ENCODE data around the gene PHACTR3. TPM values are rescaled to one million over a fixed set of nuclear protein-coding genes. Genes with fewer than 3 reads are reported as not detected.

PHACTR3 gene
- total RNA-seq, 1 donor from 2014 or later, result 0.14 TPM

- no peak overlapping the region for H3K9ac ChIP-seq (ENCODE audit: low read length)
- Mint-ChIP-seq H3K27ac (ENCODE audit: unreplicated experiment) (no peak overlapping the region), H3K27me3 (ENCODE audit: low read depth, unreplicated experiment) (peaks cover 41% of the 10 kb centered on the region), H3K9me3 (ENCODE audit: unreplicated experiment) (peaks cover 8% of the 10 kb centered on the region), H3K36me3 (ENCODE audit: low read depth, unreplicated experiment) (no peaks in the 10 kb centered on the region), H3K4me3 (ENCODE audit: unreplicated experiment) (no peak overlapping the region), H3K4me1 (ENCODE audit: low read depth, unreplicated experiment) (no peaks in the 10 kb centered on the region)
- no peak overlapping the region for H3K4me3 ChIP-seq (ENCODE audit: insufficient read depth, low read depth, low read length)
- H3K4me1 ChIP-seq (ENCODE audit: insufficient read depth, low read length), result no peaks in the 10 kb centered on the region
- DNase-seq (ENCODE audit: low read depth) (no peak), FAIRE-seq (no peak)
- no peaks in the 10 kb centered on the region for H3K27me3 ChIP-seq (ENCODE audit: insufficient read depth, low read length)
- peaks cover 8% of the 10 kb centered on the region for H3K9me3 ChIP-seq (ENCODE audit: insufficient read depth, low read depth, low read length)
- no peak overlapping the region for H3K4me2 ChIP-seq (ENCODE audit: low read length)
- H2AFZ ChIP-seq (ENCODE audit: low read depth, low read length), result no peak overlapping the region
- H3K27ac ChIP-seq (ENCODE audit: low read depth, low read length), result no peak overlapping the region
- H3K36me3 ChIP-seq (ENCODE audit: insufficient read depth, low read length), result no peaks in the 10 kb centered on the region
- no peaks in the 10 kb centered on the region for H4K20me1 ChIP-seq (ENCODE audit: insufficient read depth, low read length)
- H3K79me2 ChIP-seq (ENCODE audit: insufficient read depth, low read length), result no peaks in the 10 kb centered on the region
- TF ChIP-seq CTCF (IDR thresholded peaks at IDR 0.05; ENCODE audit: insufficient read depth, low read depth, low read length), result no peak
- no peak for TF ChIP-seq EZH2 (IDR thresholded peaks at IDR 0.05; ENCODE audit: insufficient read depth, low read length)
Measured at GRCh38 chr20:59630526-59630925, 26.2 kb downstream of the PHACTR3 start.

- H3K9me3 Mint-ChIP-seq (ENCODE audit: unreplicated experiment), result no peaks in the 10 kb centered on the region
- H3K27me3 ChIP-seq (ENCODE audit: insufficient read depth, low read length), result no peaks in the 10 kb centered on the region
- TF ChIP-seq EZH2 (IDR thresholded peaks at IDR 0.05; ENCODE audit: insufficient read depth, low read length) (no peak), CTCF (IDR thresholded peaks at IDR 0.05; ENCODE audit: insufficient read depth, low read depth, low read length) (no peak)
- no peaks in the 10 kb centered on the region for H3K36me3 Mint-ChIP-seq (ENCODE audit: low read depth, unreplicated experiment)
- no peaks in the 10 kb centered on the region for H4K20me1 ChIP-seq (ENCODE audit: insufficient read depth, low read length)
- H3K4me1 Mint-ChIP-seq (ENCODE audit: low read depth, unreplicated experiment), result no peaks in the 10 kb centered on the region
- H3K27ac ChIP-seq (ENCODE audit: low read depth, low read length), result no peak overlapping the region
- DNase-seq (ENCODE audit: low read depth) (no peak), FAIRE-seq (no peak)
- H3K9me3 ChIP-seq (ENCODE audit: insufficient read depth, low read depth, low read length), result peaks cover 4% of the 10 kb centered on the region
- H3K9ac ChIP-seq (ENCODE audit: low read length), result no peak overlapping the region
- no peaks in the 10 kb centered on the region for H3K36me3 ChIP-seq (ENCODE audit: insufficient read depth, low read length)
- no peak overlapping the region for H3K4me2 ChIP-seq (ENCODE audit: low read length)
- no peaks in the 10 kb centered on the region for H3K79me2 ChIP-seq (ENCODE audit: insufficient read depth, low read length)
- H3K4me1 ChIP-seq (ENCODE audit: insufficient read depth, low read length), result no peaks in the 10 kb centered on the region
- no peak overlapping the region for H3K4me3 ChIP-seq (ENCODE audit: insufficient read depth, low read depth, low read length)
- no peak overlapping the region for H2AFZ ChIP-seq (ENCODE audit: low read depth, low read length)
- H3K4me3 Mint-ChIP-seq (ENCODE audit: unreplicated experiment), result no peak overlapping the region
- H3K27me3 Mint-ChIP-seq (ENCODE audit: low read depth, unreplicated experiment), result peaks cover 36% of the 10 kb centered on the region
- no peak overlapping the region for H3K27ac Mint-ChIP-seq (ENCODE audit: unreplicated experiment)
Measured at GRCh38 chr20:59631751-59632540, 27.6 kb downstream of the PHACTR3 start.

GRCh38 chr20:59632541-59633113 lies 28.3 kb downstream of the PHACTR3 start:
- Mint-ChIP-seq H3K27ac (ENCODE audit: unreplicated experiment) (no peak overlapping the region), H3K27me3 (ENCODE audit: low read depth, unreplicated experiment) (peaks cover 37% of the 10 kb centered on the region), H3K4me1 (ENCODE audit: low read depth, unreplicated experiment) (no peaks in the 10 kb centered on the region), H3K36me3 (ENCODE audit: low read depth, unreplicated experiment) (no peaks in the 10 kb centered on the region), H3K9me3 (ENCODE audit: unreplicated experiment) (no peaks in the 10 kb centered on the region), H3K4me3 (ENCODE audit: unreplicated experiment) (no peak overlapping the region)
- H3K9ac ChIP-seq (ENCODE audit: low read length), result no peak overlapping the region
- TF ChIP-seq CTCF (IDR thresholded peaks at IDR 0.05; ENCODE audit: insufficient read depth, low read depth, low read length) (no peak), EZH2 (IDR thresholded peaks at IDR 0.05; ENCODE audit: insufficient read depth, low read length) (no peak)
- peaks cover 3% of the 10 kb centered on the region for H3K9me3 ChIP-seq (ENCODE audit: insufficient read depth, low read depth, low read length)
- H3K4me2 ChIP-seq (ENCODE audit: low read length), result no peak overlapping the region
- H3K36me3 ChIP-seq (ENCODE audit: insufficient read depth, low read length), result no peaks in the 10 kb centered on the region
- H3K4me1 ChIP-seq (ENCODE audit: insufficient read depth, low read length), result no peaks in the 10 kb centered on the region
- no peaks in the 10 kb centered on the region for H4K20me1 ChIP-seq (ENCODE audit: insufficient read depth, low read length)
- FAIRE-seq, result no peak
- H3K4me3 ChIP-seq (ENCODE audit: insufficient read depth, low read depth, low read length), result no peak overlapping the region
- no peaks in the 10 kb centered on the region for H3K27me3 ChIP-seq (ENCODE audit: insufficient read depth, low read length)
- no peak overlapping the region for H3K27ac ChIP-seq (ENCODE audit: low read depth, low read length)
- no peaks in the 10 kb centered on the region for H3K79me2 ChIP-seq (ENCODE audit: insufficient read depth, low read length)
- no peak overlapping the region for H2AFZ ChIP-seq (ENCODE audit: low read depth, low read length)
- DNase-seq (ENCODE audit: low read depth), result no peak

Data from astrocyte (in vitro differentiated cells and primary cell).